ENCODE results near the gene MSH5. TPM values are rescaled to one million over a fixed set of nuclear protein-coding genes. Genes with fewer than 3 reads are reported as not detected.

MSH5 gene
- polyA plus RNA-seq, 1 donor from 2014 or later: 7.8 TPM

- no peak within 1 kb of the TSS for H3K9ac ChIP-seq (ENCODE audit: low read length)
- no peaks in the 10 kb centered on the region for H3K27me3 ChIP-seq (ENCODE audit: insufficient read depth, low read depth, low read length)
- TF ChIP-seq POLR2AphosphoS5 (IDR thresholded peaks at IDR 0.05) (no peak), EZH2 (IDR thresholded peaks at IDR 0.05; ENCODE audit: borderline replicate concordance, insufficient read depth, low read length, poor library complexity, severe bottlenecking) (no peak), SMC3 (conservative IDR thresholded peaks at IDR 0.05; ENCODE audit: poor library complexity) (no peak), RAD21 (conservative IDR thresholded peaks at IDR 0.05) (no peak), MXI1 (conservative IDR thresholded peaks at IDR 0.05; ENCODE audit: poor library complexity, severe bottlenecking) (no peak)
- TF ChIP-seq, protein P1, sequence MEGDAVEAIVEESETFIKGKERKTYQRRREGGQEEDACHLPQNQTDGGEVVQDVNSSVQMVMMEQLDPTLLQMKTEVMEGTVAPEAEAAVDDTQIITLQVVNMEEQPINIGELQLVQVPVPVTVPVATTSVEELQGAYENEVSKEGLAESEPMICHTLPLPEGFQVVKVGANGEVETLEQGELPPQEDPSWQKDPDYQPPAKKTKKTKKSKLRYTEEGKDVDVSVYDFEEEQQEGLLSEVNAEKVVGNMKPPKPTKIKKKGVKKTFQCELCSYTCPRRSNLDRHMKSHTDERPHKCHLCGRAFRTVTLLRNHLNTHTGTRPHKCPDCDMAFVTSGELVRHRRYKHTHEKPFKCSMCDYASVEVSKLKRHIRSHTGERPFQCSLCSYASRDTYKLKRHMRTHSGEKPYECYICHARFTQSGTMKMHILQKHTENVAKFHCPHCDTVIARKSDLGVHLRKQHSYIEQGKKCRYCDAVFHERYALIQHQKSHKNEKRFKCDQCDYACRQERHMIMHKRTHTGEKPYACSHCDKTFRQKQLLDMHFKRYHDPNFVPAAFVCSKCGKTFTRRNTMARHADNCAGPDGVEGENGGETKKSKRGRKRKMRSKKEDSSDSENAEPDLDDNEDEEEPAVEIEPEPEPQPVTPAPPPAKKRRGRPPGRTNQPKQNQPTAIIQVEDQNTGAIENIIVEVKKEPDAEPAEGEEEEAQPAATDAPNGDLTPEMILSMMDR (IDR thresholded peaks at IDR 0.05; ENCODE audit: poor library complexity, severe bottlenecking): no peak
- TF ChIP-seq, protein P2, sequence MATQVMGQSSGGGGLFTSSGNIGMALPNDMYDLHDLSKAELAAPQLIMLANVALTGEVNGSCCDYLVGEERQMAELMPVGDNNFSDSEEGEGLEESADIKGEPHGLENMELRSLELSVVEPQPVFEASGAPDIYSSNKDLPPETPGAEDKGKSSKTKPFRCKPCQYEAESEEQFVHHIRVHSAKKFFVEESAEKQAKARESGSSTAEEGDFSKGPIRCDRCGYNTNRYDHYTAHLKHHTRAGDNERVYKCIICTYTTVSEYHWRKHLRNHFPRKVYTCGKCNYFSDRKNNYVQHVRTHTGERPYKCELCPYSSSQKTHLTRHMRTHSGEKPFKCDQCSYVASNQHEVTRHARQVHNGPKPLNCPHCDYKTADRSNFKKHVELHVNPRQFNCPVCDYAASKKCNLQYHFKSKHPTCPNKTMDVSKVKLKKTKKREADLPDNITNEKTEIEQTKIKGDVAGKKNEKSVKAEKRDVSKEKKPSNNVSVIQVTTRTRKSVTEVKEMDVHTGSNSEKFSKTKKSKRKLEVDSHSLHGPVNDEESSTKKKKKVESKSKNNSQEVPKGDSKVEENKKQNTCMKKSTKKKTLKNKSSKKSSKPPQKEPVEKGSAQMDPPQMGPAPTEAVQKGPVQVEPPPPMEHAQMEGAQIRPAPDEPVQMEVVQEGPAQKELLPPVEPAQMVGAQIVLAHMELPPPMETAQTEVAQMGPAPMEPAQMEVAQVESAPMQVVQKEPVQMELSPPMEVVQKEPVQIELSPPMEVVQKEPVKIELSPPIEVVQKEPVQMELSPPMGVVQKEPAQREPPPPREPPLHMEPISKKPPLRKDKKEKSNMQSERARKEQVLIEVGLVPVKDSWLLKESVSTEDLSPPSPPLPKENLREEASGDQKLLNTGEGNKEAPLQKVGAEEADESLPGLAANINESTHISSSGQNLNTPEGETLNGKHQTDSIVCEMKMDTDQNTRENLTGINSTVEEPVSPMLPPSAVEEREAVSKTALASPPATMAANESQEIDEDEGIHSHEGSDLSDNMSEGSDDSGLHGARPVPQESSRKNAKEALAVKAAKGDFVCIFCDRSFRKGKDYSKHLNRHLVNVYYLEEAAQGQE (IDR thresholded peaks at IDR 0.05; ENCODE audit: borderline replicate concordance): no peak
- H3K36me3 ChIP-seq (ENCODE audit: insufficient read depth, low read length): peaks cover 5% of the 10 kb centered on the region
- H2AFZ ChIP-seq (ENCODE audit: low read depth, low read length): no peak within 1 kb of the TSS
- H4K20me1 ChIP-seq (ENCODE audit: insufficient read depth): no peaks in the 10 kb centered on the region
- H3K9me3 ChIP-seq (ENCODE audit: low read length): no peaks in the 10 kb centered on the region
- no peak within 1 kb of the TSS for H3K27ac ChIP-seq (ENCODE audit: low read length)
- no peaks in the 10 kb centered on the region for H3K79me2 ChIP-seq (replicated peaks; ENCODE audit: insufficient read depth, low read length)
- H3K9me2 ChIP-seq (ENCODE audit: insufficient read depth, low read length): no peaks in the 10 kb centered on the region
- H3K4me3 ChIP-seq (ENCODE audit: low read length): no peak within 1 kb of the TSS
- H3K4me2 ChIP-seq (ENCODE audit: low read length): no peak within 1 kb of the TSS
- H3F3A ChIP-seq (ENCODE audit: insufficient read depth, low read length, poor library complexity, severe bottlenecking): no peaks in the 10 kb centered on the region
These were observed 37.3 kb downstream of the MSH5 start, which contains the start of gene VWA7 for GRCh38 chr6:31776989-31777666. VWA7 (minus strand) TSS chr6:31777328; CDS start chr6:31776779, 549 bp downstream.

DNA sequence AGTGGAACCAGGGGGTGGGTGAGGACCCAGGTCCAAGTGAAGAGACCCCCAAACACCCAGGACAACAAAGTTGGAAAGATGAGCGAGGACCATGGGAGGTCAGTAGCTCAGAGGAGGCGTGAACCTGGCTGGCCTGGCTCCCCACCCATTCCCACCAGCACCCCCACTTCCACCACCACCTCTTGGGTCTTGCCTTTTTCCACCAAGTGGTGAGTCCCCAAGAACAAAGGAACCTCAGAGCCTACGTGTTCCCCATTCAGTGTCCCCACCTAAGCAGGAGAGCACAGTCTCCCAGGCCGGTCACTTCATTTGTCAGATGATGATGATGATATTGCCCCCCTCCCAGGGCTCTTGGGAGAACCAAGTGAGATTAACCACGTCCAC is 37.9 kb downstream of the MSH5 start:
- Histone ChIP-seq H2AFZ (ENCODE audit: low read depth, low read length) (no peak overlapping the region), H3K9me2 (ENCODE audit: insufficient read depth, low read length) (no peaks in the 10 kb centered on the region), H3K9ac (ENCODE audit: low read length) (no peak overlapping the region), H3K79me2 (replicated peaks; ENCODE audit: insufficient read depth, low read length) (no peaks in the 10 kb centered on the region), H3K4me2 (ENCODE audit: low read length) (no peak overlapping the region), H3K4me3 (ENCODE audit: low read length) (no peak overlapping the region), H3K9me3 (ENCODE audit: low read length) (no peaks in the 10 kb centered on the region), H4K20me1 (ENCODE audit: insufficient read depth) (no peaks in the 10 kb centered on the region), H3K36me3 (ENCODE audit: insufficient read depth, low read length) (peaks cover 5% of the 10 kb centered on the region), H3F3A (ENCODE audit: insufficient read depth, low read length, poor library complexity, severe bottlenecking) (no peaks in the 10 kb centered on the region), H3K27me3 (ENCODE audit: insufficient read depth, low read depth, low read length) (no peaks in the 10 kb centered on the region), H3K27ac (ENCODE audit: low read length) (no peak overlapping the region)
- TF ChIP-seq, protein P2 (IDR thresholded peaks at IDR 0.05; ENCODE audit: borderline replicate concordance): no peak
- TF ChIP-seq, protein P1 (IDR thresholded peaks at IDR 0.05; ENCODE audit: poor library complexity, severe bottlenecking): no peak
- no peak for TF ChIP-seq EZH2 (IDR thresholded peaks at IDR 0.05; ENCODE audit: borderline replicate concordance, insufficient read depth, low read length, poor library complexity, severe bottlenecking)
- TF ChIP-seq MXI1 (conservative IDR thresholded peaks at IDR 0.05; ENCODE audit: poor library complexity, severe bottlenecking): no peak
- no peak for TF ChIP-seq RAD21 (conservative IDR thresholded peaks at IDR 0.05)
- no peak for TF ChIP-seq TAF1 (IDR thresholded peaks at IDR 0.05; ENCODE audit: low read depth)
- TF ChIP-seq POLR2AphosphoS5 (IDR thresholded peaks at IDR 0.05): no peak

Measured in neural cell (in vitro differentiated cells).